IMR-90 (cell line): ENCODE data around the gene RAB11A.

Experiments
- BHLHE40 ChIP-seq: fragments of 150-350 bp; IDR thresholded peaks from 2 replicates; pipeline ENCODE4 v1.6.1; 2016; ENCODE audit warnings: mild to moderate bottlenecking, low read depth, low read length
- CEBPB ChIP-seq: IDR thresholded peaks from 2 replicates; pipeline ENCODE4 v1.6.1; 2012; ENCODE audit warnings: low read depth, low read length, improper control_type of control experiment
- MAFK ChIP-seq: IDR thresholded peaks from 2 replicates; pipeline ENCODE4 v1.6.1; 2012; ENCODE audit warnings: low read depth, low read length, improper control_type of control experiment
- MXI1 ChIP-seq: IDR thresholded peaks from 2 replicates; pipeline ENCODE4 v1.6.1; 2012; ENCODE audit warnings: low read depth, mild to moderate bottlenecking, low read length, moderate library complexity, borderline replicate concordance
- POLR2A ChIP-seq: IDR thresholded peaks from 2 replicates; pipeline ENCODE4 v1.6.1; 2012; ENCODE audit warnings: mild to moderate bottlenecking, low read depth, low read length
- RAD21 ChIP-seq: IDR thresholded peaks from 2 replicates; pipeline ENCODE4 v1.6.1; 2012; ENCODE audit warnings: low read length, improper control_type of control experiment
- RFX5 ChIP-seq: IDR thresholded peaks from 2 replicates; pipeline ENCODE4 v1.8.0; 2012; ENCODE audit warnings: low read depth, mild to moderate bottlenecking, low read length, moderate library complexity
- SMC3 ChIP-seq: fragments of 150-350 bp; IDR thresholded peaks from 2 replicates; pipeline ENCODE4 v1.6.1; 2016; ENCODE audit warnings: low read depth, mild to moderate bottlenecking, antibody characterized with exemption, low read length, moderate library complexity
- USF2 ChIP-seq: fragments of 150-350 bp; IDR thresholded peaks from 2 replicates; pipeline ENCODE4 v1.6.1; 2017; ENCODE audit warnings: mild to moderate bottlenecking, antibody characterized with exemption, low read length, low read depth
- TF ChIP-seq, protein P1 (sequence below): conservative IDR thresholded peaks from 2 replicates; pipeline ENCODE4 v1.5.1; 2012; ENCODE audit warnings: mild to moderate bottlenecking, low read depth, low read length, improper control_type of control experiment

- no peak for TF ChIP-seq POLR2A
- TF ChIP-seq RAD21: no peak
- TF ChIP-seq, protein P1, sequence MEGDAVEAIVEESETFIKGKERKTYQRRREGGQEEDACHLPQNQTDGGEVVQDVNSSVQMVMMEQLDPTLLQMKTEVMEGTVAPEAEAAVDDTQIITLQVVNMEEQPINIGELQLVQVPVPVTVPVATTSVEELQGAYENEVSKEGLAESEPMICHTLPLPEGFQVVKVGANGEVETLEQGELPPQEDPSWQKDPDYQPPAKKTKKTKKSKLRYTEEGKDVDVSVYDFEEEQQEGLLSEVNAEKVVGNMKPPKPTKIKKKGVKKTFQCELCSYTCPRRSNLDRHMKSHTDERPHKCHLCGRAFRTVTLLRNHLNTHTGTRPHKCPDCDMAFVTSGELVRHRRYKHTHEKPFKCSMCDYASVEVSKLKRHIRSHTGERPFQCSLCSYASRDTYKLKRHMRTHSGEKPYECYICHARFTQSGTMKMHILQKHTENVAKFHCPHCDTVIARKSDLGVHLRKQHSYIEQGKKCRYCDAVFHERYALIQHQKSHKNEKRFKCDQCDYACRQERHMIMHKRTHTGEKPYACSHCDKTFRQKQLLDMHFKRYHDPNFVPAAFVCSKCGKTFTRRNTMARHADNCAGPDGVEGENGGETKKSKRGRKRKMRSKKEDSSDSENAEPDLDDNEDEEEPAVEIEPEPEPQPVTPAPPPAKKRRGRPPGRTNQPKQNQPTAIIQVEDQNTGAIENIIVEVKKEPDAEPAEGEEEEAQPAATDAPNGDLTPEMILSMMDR: no peak
- no peak for TF ChIP-seq MAFK
- no peak for TF ChIP-seq SMC3
- TF ChIP-seq BHLHE40: no peak
- no peak for TF ChIP-seq USF2
- TF ChIP-seq MXI1: no peak
- TF ChIP-seq CEBPB: no peak
- TF ChIP-seq RFX5: no peak
These were observed 35.6 kb upstream of the RAB11A start for GRCh38 chr15:65833501-65834205.
